Stimulated activated CD4-positive, alpha-beta T cell treated with anti-CD3 and anti-CD28 coated beads, Interleukin-1b, Interleukin-23, amount 100 ng/mL, for 48 hours (primary cell): ENCODE data around the gene PDZD4.
"Not testable (repeated sequence)": the region's sequence is repeated elsewhere in the genome, so short reads cannot be mapped to it uniquely, and the experiment has no call there.

Experiments
- DNase-seq: peaks from one replicate; pipeline ENCODE4 v3.0.0-alpha.2; 2020

PDZD4 gene

DNA sequence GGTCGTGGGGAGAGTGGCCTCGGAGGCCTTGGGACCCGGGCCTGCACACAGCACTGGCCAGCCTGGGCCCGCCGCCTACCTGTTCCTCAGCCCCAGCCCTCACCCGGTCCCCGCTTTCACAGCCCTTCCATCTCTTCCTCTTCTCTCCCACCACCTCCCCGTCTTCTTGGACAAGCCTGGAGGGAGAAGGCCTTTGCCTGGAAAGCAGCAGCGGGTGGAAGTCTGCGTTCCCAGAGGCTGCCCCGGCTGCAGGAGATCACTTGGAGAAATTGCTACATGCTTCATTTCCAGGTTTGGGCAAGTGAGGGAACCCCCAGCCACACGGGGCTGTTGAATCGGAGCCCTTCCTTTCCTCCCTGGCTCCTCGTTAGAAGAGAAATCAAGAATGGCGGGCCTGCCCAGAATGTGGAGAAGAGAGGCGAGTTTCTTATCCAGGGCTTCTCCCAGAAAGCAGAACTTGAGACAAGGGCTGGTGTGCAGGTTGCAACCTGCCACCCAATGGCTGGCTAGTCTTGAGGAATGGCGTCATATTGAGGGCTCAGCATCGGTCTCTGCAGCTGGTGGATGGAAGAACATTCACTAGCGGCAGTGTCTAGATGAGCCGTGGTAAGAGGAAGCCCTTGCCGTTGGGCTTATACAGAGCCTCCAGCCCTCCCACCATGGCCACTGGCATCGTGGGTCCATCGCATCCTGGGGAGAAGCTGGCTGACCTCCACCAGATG lies 1.2 kb upstream of the PDZD4 start:
- DNase-seq: no peak

DNA sequence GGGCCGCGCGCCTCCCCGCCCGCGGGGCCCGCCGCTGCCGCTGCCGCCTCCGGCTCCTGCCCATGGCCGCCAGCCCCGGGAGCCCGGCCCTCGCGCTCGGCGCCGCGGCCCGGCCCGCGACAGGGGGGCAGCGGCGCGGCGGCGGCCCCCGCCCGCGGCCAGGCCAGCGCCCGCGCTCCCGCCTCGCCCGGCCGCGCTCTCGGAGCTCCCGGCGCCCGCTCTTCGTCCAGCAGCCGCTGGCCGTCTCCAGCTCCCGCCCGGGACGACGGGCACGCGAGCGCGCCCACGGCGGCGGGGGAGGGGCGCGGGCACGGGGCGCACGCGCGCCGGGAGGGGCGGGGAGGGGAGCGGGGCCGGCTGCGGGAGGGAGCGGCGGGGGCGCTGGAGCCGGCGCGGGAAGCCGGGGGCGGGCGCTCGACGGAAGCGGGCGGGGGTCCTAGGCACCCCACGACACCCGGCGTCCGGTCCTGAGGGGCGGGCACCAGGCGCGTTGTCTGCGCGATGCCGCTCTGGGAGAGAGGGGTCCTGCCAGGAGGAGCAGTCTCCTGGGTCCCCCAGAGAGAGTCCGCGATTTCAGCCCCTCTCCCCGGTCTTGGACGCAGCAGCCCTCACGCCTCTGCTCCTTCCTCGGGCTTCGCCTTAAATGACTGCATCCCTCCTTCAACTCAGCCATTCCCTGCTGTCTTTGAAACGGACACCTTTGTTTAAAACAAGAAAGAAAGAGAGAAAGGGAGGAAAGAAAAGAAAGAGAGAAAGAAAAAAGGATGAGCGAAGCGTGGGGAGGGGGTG lies 490 bp upstream of the PDZD4 start:
- DNase-seq: no peak

DNA sequence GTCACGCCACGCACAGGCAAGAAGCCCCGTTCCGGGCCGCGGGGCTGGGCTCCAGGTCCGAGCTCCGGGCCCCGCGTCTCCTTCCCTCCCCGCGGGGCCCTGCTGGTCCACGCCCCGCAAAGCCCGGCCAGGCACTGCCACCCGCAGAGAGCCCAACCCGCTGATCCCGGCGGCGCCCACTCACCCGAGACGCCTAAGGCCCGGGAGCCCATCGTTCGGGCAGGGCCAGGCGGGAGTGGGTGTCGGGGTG lies 870 bp downstream of the PDZD4 start:
- DNase-seq: no peak

DNA sequence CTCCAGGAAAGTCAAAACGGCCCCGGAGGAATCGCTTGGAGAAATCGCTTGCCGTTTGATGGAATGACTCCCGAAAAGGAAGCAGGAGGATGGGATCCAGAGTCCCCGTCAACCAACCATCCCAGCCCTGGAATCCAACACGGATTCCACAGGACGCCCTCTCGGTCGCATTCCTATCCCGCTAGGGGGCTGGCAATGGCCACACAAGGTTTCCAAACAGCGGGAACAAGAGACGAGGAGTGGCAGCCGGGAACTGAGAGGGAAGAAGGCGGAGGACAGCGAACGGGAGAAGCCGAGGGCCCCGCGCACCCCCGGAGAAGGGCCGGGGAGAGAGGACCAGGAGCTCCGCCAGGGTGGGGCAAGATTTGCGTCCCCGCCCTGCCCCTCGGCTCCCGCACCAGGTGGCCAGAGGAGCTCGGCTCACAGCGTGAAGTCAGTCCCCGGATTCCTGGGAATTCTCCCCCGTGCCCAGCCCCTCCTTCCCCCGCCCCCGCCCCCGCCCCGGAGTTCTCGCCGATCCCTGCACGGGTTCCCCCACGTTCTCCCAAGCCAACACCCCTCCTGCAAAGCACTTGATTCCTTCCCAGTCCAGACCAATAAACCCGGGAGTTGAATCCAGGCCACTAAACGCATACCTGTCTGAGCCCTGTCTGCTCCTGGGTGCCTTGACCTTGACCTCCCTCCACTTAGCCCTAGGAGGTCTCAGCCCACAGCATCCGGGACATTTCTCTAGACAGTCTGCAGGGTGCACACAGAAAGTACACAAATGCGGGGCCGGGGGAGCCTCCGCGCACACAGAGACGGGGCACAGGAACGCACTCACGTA lies 1.4 kb downstream of the PDZD4 start:
- no peak for DNase-seq

DNA sequence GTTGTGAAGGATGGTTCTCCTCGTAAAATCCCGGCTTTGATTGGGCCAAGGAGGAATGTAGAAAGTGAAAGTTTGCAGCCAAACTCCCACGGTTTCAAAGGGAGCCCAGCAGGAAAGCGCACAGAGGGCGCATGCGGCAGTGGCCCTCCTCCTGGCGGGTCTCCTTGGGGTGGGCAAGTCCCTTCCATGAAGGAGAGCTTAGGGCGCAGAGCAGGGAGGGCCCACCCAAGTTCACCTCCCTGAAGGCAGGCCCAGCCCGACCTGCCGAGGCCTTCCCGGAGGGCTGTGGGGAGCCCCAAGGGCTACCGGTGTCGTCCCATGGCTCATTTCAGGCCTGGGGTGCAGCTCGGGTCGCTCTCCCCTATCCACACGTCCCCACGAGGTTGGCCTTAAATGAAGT lies 2.0 kb downstream of the PDZD4 start:
- no peak for DNase-seq

DNA sequence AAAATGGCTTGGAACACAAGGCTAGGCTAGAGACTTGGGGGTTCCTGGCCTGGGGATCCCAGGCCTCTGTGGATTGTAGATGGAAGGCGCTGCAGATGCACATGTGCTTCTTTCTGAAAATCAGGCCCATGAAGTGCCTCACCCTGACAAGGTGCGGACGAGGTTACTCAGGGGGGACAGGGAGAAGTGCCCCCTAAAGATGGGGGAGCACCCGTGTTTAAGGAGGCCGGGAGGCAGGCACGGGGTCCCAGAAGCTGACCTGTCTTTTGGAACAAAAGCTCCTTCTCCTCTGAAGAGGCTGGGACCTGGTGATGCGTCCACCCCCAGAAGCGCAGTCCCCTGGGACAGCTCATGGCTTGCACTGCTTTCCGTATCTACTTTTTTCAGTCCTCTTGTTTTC lies 2.4 kb downstream of the PDZD4 start:
- no peak for DNase-seq

DNA sequence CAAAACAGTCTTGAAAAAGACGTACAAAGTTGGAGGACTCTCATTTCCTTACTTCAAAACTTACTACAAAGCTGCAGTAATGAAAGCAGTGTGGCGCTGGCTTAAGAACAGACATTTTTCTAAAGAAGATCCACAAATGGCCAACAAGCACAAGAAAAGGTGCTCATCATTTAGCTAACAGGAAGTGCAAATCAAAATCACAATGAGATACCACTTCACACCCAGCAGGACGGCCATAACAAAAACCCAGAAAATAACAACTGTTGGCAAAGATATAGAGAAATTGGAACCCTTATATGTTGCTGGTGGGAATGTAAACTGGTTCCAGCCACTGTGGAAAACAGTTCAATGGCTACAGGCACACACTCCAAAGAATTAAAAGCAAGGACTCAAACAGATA lies 3.3 kb downstream of the PDZD4 start:
- no peak for DNase-seq

DNA sequence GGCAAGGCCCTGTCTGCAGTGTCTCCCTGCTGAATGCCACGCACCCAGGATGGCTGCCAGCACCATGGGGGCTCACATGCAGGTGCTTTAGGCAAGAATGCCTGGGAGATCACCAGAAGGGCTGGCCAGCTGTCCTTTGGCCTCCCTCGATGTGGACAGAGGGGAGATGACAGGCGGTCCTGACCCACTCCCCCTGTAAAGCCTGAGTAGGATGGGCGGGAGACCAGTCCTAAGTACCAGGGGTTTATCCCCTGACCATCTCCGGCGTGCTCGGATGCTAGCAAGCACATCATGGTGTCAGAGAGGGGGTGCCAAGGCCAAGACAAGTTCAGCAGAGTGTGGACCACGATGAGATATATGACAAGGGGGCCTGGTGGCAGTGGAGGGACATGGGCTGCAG lies 5.3 kb downstream of the PDZD4 start:
- DNase-seq: no peak

DNA sequence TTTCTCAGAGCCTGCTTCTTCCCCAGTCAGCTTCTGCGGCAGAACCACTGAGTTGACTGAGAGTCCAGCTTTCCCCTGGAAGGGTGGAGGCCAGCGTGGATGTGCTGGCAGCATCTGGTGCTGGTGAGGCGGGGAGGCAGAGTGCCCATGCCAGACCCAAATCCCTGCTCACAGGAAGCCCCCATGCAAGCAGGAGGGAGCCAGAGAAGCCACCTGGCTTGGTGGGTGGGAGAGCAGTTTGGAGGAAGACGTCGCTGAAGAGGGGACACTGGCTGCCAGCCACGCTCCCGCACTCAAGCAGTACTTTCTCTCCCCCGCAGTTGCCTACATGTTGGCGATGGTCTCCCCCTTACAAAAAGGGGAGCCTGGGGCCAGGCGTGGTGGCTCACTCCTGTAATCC lies 6.0 kb downstream of the PDZD4 start:
- DNase-seq: no peak

DNA sequence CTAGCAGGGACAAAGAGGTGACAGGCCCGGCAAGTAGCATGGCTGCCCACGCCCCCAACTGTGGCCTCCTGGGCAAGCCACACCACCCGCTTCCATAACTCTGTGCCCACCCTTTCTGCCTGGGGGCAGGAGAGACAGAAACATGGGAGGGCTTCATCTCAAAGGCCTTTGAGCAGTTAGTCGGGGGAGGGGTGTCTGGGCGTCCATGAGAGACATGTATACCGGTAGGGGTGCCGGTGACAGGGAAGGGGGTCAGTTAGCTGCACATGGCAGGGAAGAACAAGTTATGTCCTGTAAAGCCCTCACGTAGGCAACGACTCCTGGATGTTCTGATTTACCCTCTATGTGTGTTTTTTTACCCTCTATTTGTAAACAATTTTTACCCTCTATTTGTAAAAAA lies 9.3 kb downstream of the PDZD4 start:
- DNase-seq: no peak

DNA sequence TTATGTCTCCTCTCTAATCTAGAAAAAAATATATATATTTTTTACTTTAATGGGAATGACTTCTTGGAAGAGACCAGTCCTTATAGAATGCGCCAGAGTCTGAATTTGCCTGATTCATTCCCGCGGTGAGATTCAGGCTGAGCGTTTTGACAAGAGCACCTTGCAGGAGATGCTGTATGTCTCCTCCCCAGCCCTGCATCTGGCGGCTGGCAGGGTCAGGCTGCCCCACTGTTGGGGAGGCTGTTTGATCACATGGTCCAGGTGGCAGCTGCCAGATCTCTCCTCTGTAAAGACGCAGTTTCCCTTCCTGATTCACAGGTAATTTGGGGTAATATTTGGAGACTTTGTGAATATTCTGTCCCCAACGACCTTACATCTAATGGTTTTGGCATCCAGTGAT lies 9.7 kb downstream of the PDZD4 start:
- no peak for DNase-seq

DNA sequence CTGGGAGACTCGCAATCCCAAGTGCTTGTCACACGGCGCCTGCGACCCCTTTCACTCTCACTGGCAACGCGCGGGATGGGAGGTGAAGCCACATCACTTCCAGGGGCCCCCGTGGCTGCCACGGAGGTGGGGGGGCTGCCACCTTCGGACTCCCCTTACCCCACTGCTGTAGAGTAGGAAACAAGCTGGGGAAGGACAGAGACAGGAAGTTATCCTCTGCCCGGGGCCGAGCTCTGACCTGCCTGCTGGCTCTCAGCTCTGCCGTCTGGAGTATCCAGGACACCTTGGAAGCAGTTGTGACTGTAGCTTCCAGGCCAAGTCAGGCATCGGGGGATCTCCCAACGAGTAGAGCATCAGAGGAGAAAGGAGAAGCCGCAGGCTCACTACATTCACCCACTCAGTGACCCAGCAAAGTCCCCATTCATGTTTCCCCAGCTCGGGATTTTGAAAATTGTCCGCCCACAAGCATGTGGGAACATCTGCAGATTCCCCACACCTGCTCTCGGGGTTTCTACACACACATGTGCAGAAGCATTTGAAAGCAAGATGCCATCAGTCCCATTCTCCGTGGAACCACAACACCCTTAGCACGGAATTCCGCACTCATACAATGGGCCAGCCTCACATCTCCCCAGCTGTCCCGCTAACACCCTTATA lies 10.8 kb downstream of the PDZD4 start:
- DNase-seq: no peak

DNA sequence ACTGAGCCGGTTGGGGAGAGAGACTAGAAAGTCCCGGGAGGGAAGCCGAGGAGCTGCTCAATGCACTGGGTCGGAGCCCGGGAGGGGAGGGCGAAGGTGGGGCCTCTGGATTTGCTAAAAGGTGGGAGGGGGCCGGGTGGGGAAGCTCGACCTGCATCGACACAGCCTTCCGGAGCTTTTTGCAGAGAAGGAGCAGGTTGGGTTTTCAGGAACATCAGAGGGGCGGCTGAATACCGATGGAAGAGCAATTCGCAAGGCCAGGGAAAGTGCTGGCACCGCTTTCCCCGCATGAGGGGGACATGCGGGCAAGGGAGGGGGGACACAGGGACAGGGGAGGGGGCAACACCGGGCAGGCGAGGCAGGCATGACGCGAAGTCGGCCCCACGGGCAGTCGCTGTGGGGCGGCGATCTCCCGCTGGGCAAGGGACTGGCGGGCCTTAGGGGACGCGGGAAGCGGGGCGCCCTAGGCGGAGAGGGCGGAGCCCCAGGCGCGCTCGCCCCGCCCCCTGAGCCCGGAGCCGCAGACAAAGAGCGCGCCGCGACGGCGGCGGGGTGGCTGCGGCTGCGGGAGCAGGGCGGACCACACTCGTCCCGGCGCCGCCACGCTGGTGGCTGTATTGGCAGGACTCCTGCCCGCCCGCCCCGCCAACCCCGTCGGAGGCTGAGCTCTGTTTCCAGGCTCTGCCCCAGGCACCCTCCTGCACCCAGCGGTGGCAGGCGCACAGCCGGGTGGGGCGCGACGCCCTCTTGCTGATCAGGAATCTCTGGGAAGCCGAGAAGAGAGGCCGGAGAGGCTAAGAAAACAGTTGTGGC lies 11.6 kb downstream of the PDZD4 start:
- peak; percentile 30 for DNase-seq

DNA sequence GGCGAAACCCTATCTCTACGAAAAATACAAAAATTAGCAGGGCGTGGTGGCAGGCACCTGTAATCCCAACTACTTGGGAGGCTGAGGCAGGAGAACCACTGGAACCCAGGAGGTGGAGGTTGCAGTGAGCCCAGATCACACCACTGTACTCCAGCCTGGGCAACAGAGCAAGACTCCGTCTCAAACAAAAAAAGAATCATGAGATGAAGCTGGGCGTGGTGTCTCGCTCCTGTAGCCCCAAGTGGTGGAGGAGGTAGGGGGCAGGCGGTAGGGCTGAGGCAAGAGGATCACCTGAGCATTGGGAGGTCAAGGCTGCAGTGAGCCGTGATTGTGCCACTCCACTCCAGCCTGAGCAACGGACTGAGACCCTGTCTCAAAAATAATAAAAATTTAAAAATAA lies 12.3 kb downstream of the PDZD4 start:
- not testable (repeated sequence) for DNase-seq

DNA sequence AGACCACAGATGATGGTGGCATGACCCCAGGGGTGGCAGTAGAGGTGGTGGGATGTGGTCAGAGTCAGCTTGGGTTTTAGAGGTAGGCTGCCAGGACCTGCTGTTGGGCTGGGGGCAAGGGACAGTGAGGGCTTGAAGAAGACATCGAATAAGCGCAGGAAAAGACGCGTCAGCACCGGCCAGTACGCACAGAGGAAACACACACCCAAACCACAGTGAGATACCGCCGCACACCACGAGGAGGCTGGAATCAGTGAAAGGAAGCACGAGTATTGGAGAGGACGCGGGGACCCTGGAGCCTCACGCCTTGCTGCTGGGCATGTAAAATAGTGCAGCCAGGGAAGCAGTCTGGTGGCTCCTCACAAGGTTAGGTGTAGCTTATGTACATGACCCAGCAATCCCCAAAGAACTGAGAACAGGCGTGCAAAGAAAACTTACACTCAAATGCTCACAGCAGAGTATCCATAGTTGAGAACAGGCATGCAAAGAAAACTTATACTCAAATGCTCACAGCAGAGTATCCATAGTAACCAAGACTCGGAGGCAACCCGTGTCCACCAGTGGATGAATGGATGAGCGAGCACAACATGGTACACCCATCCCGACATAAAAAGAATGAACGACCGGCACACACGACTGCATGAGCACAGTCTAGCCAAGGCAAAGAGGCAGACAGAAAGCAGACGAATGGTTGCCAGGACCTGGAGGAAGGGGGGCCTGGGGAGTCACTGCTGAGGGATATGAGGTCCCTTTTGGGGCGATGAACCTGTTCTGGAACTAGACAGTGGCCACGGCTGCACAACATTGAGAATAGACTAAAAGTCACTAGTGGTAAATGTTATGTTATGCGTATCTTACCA lies 13.3 kb downstream of the PDZD4 start:
- DNase-seq: peak; percentile 30

DNA sequence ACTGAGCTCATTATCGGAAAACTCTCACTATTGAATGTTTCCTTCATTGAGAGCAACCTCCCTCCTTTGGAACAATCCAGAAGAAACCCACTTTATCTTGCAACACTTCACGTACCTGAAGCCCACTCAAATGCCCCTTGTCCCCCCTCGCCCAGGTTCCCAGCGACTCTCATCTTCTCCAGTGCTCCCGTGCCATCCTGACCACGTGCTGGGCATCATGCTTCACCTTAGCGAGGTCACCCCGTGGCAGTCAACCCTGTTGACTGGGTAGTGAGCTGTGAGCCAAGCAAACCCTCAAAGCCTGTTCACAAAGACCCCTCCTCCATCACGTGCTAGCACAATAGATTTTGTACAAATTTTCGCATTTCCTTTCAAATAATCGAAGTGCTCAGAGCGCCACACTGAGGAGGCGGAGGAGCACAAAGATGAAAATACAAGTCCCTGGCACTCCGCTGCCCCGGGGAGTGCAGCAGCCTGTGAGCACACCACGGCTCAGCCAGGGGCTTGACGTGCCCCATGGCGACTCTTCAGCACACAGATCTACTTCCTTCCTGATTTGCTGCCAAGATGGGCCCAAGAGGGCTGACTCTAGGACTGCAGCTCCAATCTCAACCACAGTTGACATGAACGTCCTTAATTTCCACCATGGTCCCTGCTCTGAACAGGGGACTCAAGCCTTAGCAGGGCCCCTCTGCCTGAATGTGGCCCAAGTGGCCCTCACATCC lies 15.6 kb downstream of the PDZD4 start:
- DNase-seq: no peak

DNA sequence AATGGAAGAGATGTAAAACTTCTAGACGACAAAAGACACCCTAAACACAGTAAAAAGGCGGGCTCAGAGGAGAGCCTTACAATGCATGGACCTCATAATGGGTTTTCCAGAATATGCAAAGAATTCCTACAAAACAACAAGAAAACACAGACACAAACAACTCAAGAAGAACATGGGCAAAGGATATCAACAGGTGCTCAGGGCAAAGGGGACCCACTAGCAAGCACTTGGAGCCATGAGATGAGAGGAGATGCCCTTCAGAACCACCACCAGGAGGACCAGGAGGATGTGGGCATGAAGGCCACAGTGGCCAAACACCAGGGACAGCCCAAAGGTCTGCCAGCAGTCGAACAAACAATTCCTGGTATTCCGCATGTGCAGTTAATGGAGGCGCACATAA lies 17.2 kb downstream of the PDZD4 start:
- DNase-seq: no peak

DNA sequence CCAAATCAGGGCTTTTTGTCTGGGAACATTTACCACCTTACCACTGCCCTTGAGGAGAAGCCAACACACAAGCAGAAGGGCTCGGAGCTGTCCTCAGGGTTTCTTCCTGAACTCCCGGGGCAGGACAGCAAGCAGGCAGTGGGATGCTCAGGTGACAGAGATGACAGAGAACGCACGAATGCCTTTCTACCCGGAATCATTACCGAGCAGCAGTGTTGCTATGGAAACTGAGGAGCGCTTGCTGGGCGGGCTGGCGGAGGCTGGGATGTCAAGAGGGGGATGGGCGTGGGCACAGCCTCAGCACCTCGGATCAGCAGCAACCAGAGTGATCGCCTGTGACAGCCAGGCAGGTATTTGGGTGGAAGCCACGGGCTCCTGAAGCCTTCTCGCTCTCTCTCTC lies 18.1 kb downstream of the PDZD4 start:
- no peak for DNase-seq

DNA sequence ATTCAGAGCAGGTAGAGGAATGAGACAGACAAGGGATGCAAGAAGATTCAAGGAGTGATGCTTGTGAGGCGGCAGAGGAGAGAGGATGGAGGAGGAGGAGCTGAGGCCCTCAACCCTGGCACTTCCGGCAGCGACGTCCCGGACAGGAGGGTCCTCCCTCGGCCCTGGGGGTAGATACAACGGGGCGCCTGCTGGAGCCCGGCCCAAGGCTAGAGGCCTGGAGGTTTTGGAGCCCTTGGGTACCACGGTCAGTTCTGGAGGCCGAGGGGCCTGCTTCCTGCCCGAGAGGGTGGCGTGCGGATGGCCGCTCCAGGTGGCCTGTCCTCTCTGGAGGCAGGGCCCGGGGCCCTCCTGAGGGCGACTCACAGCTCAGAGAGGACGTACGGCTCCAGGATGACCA lies 22.4 kb downstream of the PDZD4 start:
- DNase-seq: no peak

DNA sequence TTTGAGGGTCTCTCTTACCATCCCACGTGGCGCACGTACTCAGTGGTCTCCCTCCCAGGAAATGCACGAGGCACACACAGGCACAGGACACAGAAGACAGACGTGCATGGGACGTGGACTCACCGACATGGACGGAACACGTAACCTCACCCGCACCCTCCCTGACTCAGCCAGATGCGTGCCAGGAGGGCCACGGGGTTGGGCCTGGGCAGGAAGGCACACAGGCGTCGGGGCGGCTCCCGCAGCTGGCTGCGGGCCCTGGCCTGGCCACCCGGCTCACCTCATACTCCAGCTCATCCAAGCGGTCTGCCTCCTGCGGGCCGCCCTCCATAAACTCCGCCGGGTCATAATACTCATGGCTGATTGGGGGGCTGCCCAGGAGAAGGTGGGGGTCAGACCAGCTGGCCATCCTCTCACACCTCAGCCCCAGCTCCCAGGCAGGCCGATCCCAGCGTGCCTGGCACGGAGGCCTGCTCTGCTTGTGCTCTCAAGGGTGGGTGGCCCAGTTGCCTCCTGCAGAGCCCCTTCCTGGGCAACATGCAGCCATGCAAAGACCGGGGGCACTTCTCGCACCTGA lies 23.3 kb downstream of the PDZD4 start:
- no peak for DNase-seq

DNA sequence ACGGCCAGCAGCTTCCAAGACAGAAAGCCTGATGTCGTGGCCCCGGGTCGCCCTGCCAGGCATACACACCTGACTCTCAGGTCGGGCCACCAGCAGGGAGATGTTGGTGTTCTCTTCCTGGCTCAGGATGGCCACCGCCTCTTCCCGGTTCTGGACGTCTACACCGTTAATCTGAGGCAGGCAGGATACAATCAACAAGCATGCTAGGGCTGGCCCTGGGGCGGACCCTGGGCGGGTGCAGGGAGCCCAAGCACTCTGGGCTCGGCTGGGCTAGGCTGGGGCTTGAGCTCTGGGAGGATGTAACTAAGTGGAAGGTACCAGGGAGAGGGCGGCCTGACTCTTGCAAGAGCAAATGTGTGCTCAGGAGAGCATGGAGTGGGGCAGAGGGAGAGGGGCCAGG lies 24.9 kb downstream of the PDZD4 start:
- no peak for DNase-seq
